Caco-2 (cell line): ENCODE results near the gene RRAS2. TPM values are rescaled to one million over a fixed set of nuclear protein-coding genes. Genes with fewer than 3 reads are reported as not detected.

Source experiments
- BruUV-seq: library from RNA; stranded (reverse); fragments of 400-500 nt; replicated peaks from 2 replicates; lab custom pipeline; 2021; lab: Mats Ljungman, UMichigan
- CTCF ChIA-PET: fragments of 300-600 bp; sonication (Branson Sonifier 250); formaldehyde crosslinking; loops from one replicate; lab custom pipeline; 2022; ENCODE audit warnings: antibody characterized with exemption; lab: Charles Lee
- POLR2A ChIA-PET: fragments of 300-600 bp; sonication (Branson Sonifier 250); formaldehyde crosslinking; loops from one replicate; lab custom pipeline; 2022; ENCODE audit warnings: antibody characterized with exemption; lab: Charles Lee
- DNase-seq, 2 experiments: peaks; one replicate each; pipeline versions ENCODE4 v3.0.0 to v3.0.0-alpha.2; 2020 to 2022
- H3K27me3 ChIP-seq: replicated peaks from 2 replicates; pipeline ENCODE4 v1.6.0; 2011; ENCODE audit warnings: low read length; ENCODE audit not compliant: control insufficient read depth, insufficient read depth
- H3K36me3 ChIP-seq: 2 replicates; pipeline ENCODE4 v1.5.1; 2011; ENCODE audit warnings: low read length; ENCODE audit not compliant: control insufficient read depth, insufficient read depth
- H3K4me1 ChIP-seq: fragments of 250-450 bp; sonication (Bioruptor Pico); 2 replicates; pipeline ENCODE4 v1.5.1; 2020; ENCODE audit warnings: mild to moderate bottlenecking
- H3K4me3 ChIP-seq: 2 replicates; pipeline ENCODE4 v1.5.1; 2011; ENCODE audit warnings: low read depth, mild to moderate bottlenecking, control low read depth, low read length
- H3K9me3 ChIP-seq: fragments of 250-450 bp; sonication (Bioruptor Pico); 2 replicates; pipeline ENCODE4 v1.5.1; 2020; ENCODE audit warnings: mild to moderate bottlenecking, moderate library complexity
- H3K27ac Mint-ChIP-seq: one replicate; pipeline ENCODE4 v1.8.0; 2022; ENCODE audit warnings: mixed read lengths; ENCODE audit not compliant: unreplicated experiment
- H3K27me3 Mint-ChIP-seq: one replicate; pipeline ENCODE4 v1.8.0; 2022; ENCODE audit warnings: mixed read lengths; ENCODE audit not compliant: insufficient read depth, unreplicated experiment
- H3K36me3 Mint-ChIP-seq: one replicate; pipeline ENCODE4 v1.8.0; 2022; ENCODE audit warnings: mild to moderate bottlenecking, mixed read lengths; ENCODE audit not compliant: insufficient read depth, unreplicated experiment
- H3K4me1 Mint-ChIP-seq: one replicate; pipeline ENCODE4 v1.8.0; 2022; ENCODE audit warnings: low read depth, mixed read lengths; ENCODE audit not compliant: unreplicated experiment
- H3K4me3 Mint-ChIP-seq: one replicate; pipeline ENCODE4 v1.8.0; 2022; ENCODE audit warnings: mild to moderate bottlenecking, moderate library complexity, mixed read lengths; ENCODE audit not compliant: unreplicated experiment
- H3K9me3 Mint-ChIP-seq: one replicate; pipeline ENCODE4 v1.8.0; 2022; ENCODE audit warnings: mixed read lengths; ENCODE audit not compliant: unreplicated experiment
- intact Hi-C: fragments of 100-400 bp; cut with micrococcal nuclease; formaldehyde crosslinking; loops from one replicate; pipeline ENCODE4 v1.10.0; 2022; ENCODE audit not compliant: unreplicated experiment
- total RNA-seq: library from RNA; stranded (reverse); gene quantifications from 2 replicates; pipeline ENCODE4 v1.2.3, GENCODE V29; 2022
- TF ChIP-seq, protein P1 (sequence below), 2 experiments: fragments of 200-600 bp in 1 of 2; IDR thresholded peaks; 1 replicate in 1 of 2; 2 replicates in 1 of 2; pipeline versions ENCODE4 v1.5.1 to v1.8.0; 2011 to 2022; ENCODE audit warnings: antibody characterized with exemption in 1 of 2, control low read depth in 1 of 2, inconsistent platforms in 1 of 2, low read depth in 1 of 2, low read length in 1 of 2, mild to moderate bottlenecking in 1 of 2, moderate library complexity in 1 of 2; ENCODE audit not compliant: insufficient read depth in 1 of 2, severe bottlenecking in 1 of 2, unreplicated experiment in 1 of 2

The RRAS2 gene
- total RNA-seq, 1 experiment from 2014 or later = 94.7 TPM

DNA sequence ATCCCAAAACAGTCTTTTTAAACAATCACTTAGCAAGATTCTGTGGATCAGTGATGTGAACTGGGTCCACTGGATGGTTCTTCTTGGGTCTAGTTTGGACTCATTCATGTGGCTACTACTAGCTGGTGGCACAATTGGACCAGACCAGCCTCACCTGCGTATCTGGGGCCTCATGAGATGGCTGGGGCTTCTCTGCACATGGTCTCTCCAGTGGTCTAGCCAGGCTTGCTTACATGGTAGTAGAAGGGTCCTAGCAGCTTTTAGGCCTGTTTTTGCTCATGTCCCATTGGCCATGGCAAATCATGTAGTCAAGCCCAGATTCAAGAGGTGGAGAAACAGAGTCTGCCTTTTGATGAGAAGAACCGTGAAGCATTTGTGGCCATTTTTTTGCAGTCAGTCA is 94.0 kb downstream of the RRAS2 start:
- POLR2A ChIA-PET = no interaction called here
- intact Hi-C loops = no loop called here
- no TSS peak for BruUV-seq
- Histone ChIP-seq H3K4me1 (peaks cover 1% of the 10 kb centered on the region; the same call in 1 of the 2 replicates), H3K36me3 (peaks cover 6% of the 10 kb centered on the region), H3K9me3 (no peaks in the 10 kb centered on the region), H3K27me3 (no peaks in the 10 kb centered on the region), H3K4me3 (no peak overlapping the region)
- peaks cover 64% of the 10 kb centered on the region for H3K36me3 Mint-ChIP-seq
- H3K9me3 Mint-ChIP-seq = no peaks in the 10 kb centered on the region
- H3K27ac Mint-ChIP-seq = no peak overlapping the region
- TF ChIP-seq, protein P1, sequence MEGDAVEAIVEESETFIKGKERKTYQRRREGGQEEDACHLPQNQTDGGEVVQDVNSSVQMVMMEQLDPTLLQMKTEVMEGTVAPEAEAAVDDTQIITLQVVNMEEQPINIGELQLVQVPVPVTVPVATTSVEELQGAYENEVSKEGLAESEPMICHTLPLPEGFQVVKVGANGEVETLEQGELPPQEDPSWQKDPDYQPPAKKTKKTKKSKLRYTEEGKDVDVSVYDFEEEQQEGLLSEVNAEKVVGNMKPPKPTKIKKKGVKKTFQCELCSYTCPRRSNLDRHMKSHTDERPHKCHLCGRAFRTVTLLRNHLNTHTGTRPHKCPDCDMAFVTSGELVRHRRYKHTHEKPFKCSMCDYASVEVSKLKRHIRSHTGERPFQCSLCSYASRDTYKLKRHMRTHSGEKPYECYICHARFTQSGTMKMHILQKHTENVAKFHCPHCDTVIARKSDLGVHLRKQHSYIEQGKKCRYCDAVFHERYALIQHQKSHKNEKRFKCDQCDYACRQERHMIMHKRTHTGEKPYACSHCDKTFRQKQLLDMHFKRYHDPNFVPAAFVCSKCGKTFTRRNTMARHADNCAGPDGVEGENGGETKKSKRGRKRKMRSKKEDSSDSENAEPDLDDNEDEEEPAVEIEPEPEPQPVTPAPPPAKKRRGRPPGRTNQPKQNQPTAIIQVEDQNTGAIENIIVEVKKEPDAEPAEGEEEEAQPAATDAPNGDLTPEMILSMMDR (IDR thresholded peaks at IDR 0.05; ENCODE audit: insufficient read depth in 1 of 2, low read depth in 1 of 2, low read length in 1 of 2, severe bottlenecking in 1 of 2, unreplicated experiment in 1 of 2) = no peak
- H3K4me1 Mint-ChIP-seq = peaks cover 2% of the 10 kb centered on the region
- no peak for DNase-seq
- H3K4me3 Mint-ChIP-seq = no peak overlapping the region
- no peaks in the 10 kb centered on the region for H3K27me3 Mint-ChIP-seq
- CTCF ChIA-PET = no interaction called here

DNA sequence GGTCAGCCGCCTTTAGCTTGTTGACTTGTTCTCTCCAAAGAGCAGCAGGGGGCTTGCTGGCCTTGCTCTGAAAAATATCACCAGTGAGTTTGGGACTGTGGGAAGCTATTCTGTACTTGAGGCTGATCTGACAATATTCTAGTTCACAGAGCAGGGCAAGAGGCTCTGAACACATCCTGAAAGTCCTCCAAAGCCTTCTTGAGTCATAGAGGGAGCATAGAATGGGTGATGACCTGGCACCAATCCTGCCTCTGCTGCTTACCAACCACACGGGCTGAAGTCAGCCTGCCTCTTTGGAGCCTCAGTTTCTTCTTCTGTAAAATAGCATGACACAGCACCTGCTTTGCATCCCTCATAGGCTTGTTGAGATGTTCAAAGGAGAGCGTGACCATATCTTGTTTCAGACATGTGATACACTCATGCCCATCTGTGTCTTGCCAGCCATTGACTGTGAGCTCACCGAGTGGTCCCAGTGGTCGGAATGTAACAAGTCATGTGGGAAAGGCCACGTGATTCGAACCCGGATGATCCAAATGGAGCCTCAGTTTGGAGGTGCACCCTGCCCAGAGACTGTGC is 96.6 kb downstream of the RRAS2 start:
- Mint-ChIP-seq H3K36me3 (peaks cover 76% of the 10 kb centered on the region), H3K9me3 (no peaks in the 10 kb centered on the region), H3K27me3 (no peaks in the 10 kb centered on the region), H3K4me3 (no peak overlapping the region), H3K4me1 (peaks cover 22% of the 10 kb centered on the region), H3K27ac (no peak overlapping the region)
- intact Hi-C loops = no loop called here
- ChIA-PET CTCF (no interaction called here), POLR2A (no interaction called here)
- peaks cover 6% of the 10 kb centered on the region for H3K36me3 ChIP-seq
- DNase-seq = no peak
- H3K4me3 ChIP-seq = no peak overlapping the region
- no TSS peak for BruUV-seq
- H3K4me1 ChIP-seq = peaks cover 25% of the 10 kb centered on the region
- no peaks in the 10 kb centered on the region for H3K9me3 ChIP-seq
- no peaks in the 10 kb centered on the region for H3K27me3 ChIP-seq
- TF ChIP-seq, protein P1 (IDR thresholded peaks at IDR 0.05; ENCODE audit: insufficient read depth in 1 of 2, low read depth in 1 of 2, low read length in 1 of 2, severe bottlenecking in 1 of 2, unreplicated experiment in 1 of 2) = no peak

DNA sequence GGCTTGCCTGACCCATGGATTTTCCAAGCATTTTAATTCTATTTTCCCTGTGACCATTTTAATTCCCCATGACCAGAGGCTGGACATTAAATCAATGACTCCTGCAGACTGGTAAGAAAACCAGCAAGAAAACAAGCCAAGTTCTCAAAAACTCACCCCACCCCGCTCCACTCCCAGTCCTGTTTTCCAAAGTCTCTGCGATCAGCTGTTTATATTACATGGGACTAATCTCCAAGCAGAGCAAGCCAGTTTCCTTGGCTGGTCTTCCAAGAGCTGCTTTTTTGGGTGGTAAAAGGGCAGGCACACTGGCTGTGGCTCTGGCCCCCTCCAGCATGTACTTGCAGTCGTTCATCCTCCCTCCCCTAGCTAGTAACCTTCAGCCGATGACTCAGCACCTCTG is 97.9 kb downstream of the RRAS2 start:
- Mint-ChIP-seq H3K4me1 (peaks cover 22% of the 10 kb centered on the region), H3K27me3 (no peaks in the 10 kb centered on the region), H3K9me3 (no peaks in the 10 kb centered on the region), H3K4me3 (no peak overlapping the region), H3K36me3 (peaks cover 70% of the 10 kb centered on the region), H3K27ac (no peak overlapping the region)
- Histone ChIP-seq H3K4me1 (peaks cover 38% of the 10 kb centered on the region), H3K4me3 (no peak overlapping the region), H3K36me3 (peaks cover 6% of the 10 kb centered on the region), H3K27me3 (no peaks in the 10 kb centered on the region), H3K9me3 (no peaks in the 10 kb centered on the region)
- TF ChIP-seq, protein P1 (IDR thresholded peaks at IDR 0.05; ENCODE audit: insufficient read depth in 1 of 2, low read depth in 1 of 2, low read length in 1 of 2, severe bottlenecking in 1 of 2, unreplicated experiment in 1 of 2) = no peak
- BruUV-seq = no TSS peak
- ChIA-PET CTCF (no interaction called here), POLR2A (no interaction called here)
- no peak for DNase-seq
- intact Hi-C loops = no loop called here
